ENCODE results near the gene PLXDC2. TPM values are rescaled to one million over a fixed set of nuclear protein-coding genes. Genes with fewer than 3 reads are reported as not detected.

PLXDC2 gene
- total and polyA plus RNA-seq, 10 of the 15 experiments (the other 5 are each of a cell fraction or from before 2014, with no cell fraction given) = 0.05 to 1.8 (median 0.14) TPM; not detected in 2

- ChIA-PET SMC1A (ENCODE audit: uncharacterized antibody, unreplicated experiment) (no interaction called here), CTCF (no interaction called here), POLR2A (no interaction called here), RAD21 (ENCODE audit: unreplicated experiment) (no interaction called here)
- in situ Hi-C loops (cut with MboI) (no loop called here), intact Hi-C loops (cut with micrococcal nuclease; ENCODE audit: unreplicated experiment) (no loop called here)
- no peaks in the 10 kb centered on the region for H3K36me3 ChIP-seq (ENCODE audit: control insufficient read depth in 2 of 2, insufficient read depth in 2 of 2, low read length in 1 of 2)
- H3K9me3 ChIP-seq (replicated peaks; ENCODE audit: control insufficient read depth, insufficient read depth, low read length) = no peaks in the 10 kb centered on the region
- ATAC-seq (no peak), FAIRE-seq (no peak), DNase-seq (ENCODE audit: low read depth, low spot score) (no peak)
- no peak overlapping the region for H3K4me3 ChIP-seq
- H3K27ac ChIP-seq (ENCODE audit: control insufficient read depth, insufficient read depth) = no peak overlapping the region
- no peak overlapping the region for H3K9ac ChIP-seq (ENCODE audit: control insufficient read depth, insufficient read depth, low read length)
- no peaks in the 10 kb centered on the region for H4K20me1 ChIP-seq (ENCODE audit: control insufficient read depth, insufficient read depth)
- TF ChIP-seq SMC3 (IDR thresholded peaks at IDR 0.05; ENCODE audit: borderline replicate concordance, low read length) (no peak), KLF5 (IDR thresholded peaks at IDR 0.05; ENCODE audit: partially characterized antibody) (no peak), RBBP5 (conservative IDR thresholded peaks at IDR 0.05) (no peak), PKNOX1 (IDR thresholded peaks at IDR 0.05) (no peak), USF1 (IDR thresholded peaks at IDR 0.05; ENCODE audit: borderline replicate concordance, extremely low read length, insufficient read depth, low read depth, low read length) (no peak), CREB1 (IDR thresholded peaks at IDR 0.05; ENCODE audit: low read depth) (no peak)
- H3K79me2 ChIP-seq (ENCODE audit: control insufficient read depth, insufficient read depth, low read length) = no peaks in the 10 kb centered on the region
- no peaks in the 10 kb centered on the region for H3K4me1 ChIP-seq (ENCODE audit: control insufficient read depth, insufficient read depth, low read length)
- H3K4me2 ChIP-seq (ENCODE audit: control insufficient read depth, insufficient read depth) = no peak overlapping the region
- 44% methylated on average over 2 of the region's 2 CpGs for whole genome bisulfite sequencing (ENCODE audit: insufficient coverage, insufficient replicate concordance, low lambda C conversion rate, missing lambda C conversion rate)
- no TSS peak for BruUV-seq (replicated peaks)
- H2AFZ ChIP-seq (ENCODE audit: control insufficient read depth, low read depth, low read length) = no peak overlapping the region
- no peaks in the 10 kb centered on the region for H3K27me3 ChIP-seq (replicated peaks in 1 of 2; ENCODE audit: control insufficient read depth in 2 of 2, insufficient read depth in 2 of 2, low read length in 1 of 2)
These were observed 218.5 kb downstream of the PLXDC2 start for GRCh38 chr10:20034732-20035131.

DNA sequence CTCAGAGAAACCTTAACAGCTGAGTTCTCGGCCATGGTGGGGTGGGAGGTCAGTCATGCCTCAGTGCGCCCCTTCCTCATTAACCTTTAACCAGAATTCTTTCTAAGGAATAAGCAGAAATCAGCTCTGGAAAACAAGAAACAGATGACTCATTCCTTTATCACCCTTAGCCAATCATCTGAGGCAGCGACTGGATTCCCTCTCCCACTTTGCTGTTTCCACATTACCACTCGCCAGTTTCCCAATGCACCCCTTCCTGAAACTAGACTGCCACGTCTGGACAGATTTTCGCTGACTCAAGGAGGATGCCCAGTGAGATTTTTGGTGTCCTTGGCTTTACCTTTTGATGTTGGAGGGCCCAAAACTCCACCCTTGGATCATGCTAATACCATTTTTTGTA lies 223.8 kb downstream of the PLXDC2 start:
- ChIA-PET SMC1A (ENCODE audit: uncharacterized antibody, unreplicated experiment) (interaction anchor here (0.9 kb wide), 1 partner anchor 82 kb away, joined by 3 read pairs; no protein-coding TSS in a partner anchor), POLR2A (no interaction called here)
- TF ChIP-seq MXI1 (IDR thresholded peaks at IDR 0.05; ENCODE audit: low read depth, low read length) = no peak
- no peak for TF ChIP-seq MLLT1 (IDR thresholded peaks at IDR 0.05)
- TF ChIP-seq NR2C2 (IDR thresholded peaks at IDR 0.05; ENCODE audit: borderline replicate concordance, control insufficient read depth, insufficient read length, low read depth) = no peak
- TF ChIP-seq RB1 (IDR thresholded peaks at IDR 0.05; ENCODE audit: borderline replicate concordance) = no peak
- TF ChIP-seq RAD51 (IDR thresholded peaks at IDR 0.05) = no peak
- TF ChIP-seq FOXM1 (IDR thresholded peaks at IDR 0.05; ENCODE audit: low read depth, low read length) = no peak
- TF ChIP-seq LARP7 (IDR thresholded peaks at IDR 0.05) = no peak
- no peak for TF ChIP-seq NRF1 (conservative IDR thresholded peaks at IDR 0.05; ENCODE audit: low read depth, low read length)
- TF ChIP-seq ZNF207 (IDR thresholded peaks at IDR 0.05; ENCODE audit: borderline replicate concordance) = no peak
- TF ChIP-seq HDGF (IDR thresholded peaks at IDR 0.05) = no peak

More for the DNA sequence above, 223.8 kb downstream of the PLXDC2 start:
- 12% methylated on average over 6 of the region's 6 CpGs for WGBS (ENCODE audit: insufficient coverage, insufficient replicate concordance, low lambda C conversion rate, missing lambda C conversion rate)
- DNase-seq (ENCODE audit: low read depth, low spot score) (no peak), FAIRE-seq (no peak), ATAC-seq (no peak)
- H3K27me3 ChIP-seq (replicated peaks in 1 of 2; ENCODE audit: control insufficient read depth in 2 of 2, insufficient read depth in 2 of 2, low read length in 1 of 2) = no peaks in the 10 kb centered on the region
- H3K9me3 ChIP-seq (replicated peaks; ENCODE audit: control insufficient read depth, insufficient read depth, low read length) = no peaks in the 10 kb centered on the region
- no peak overlapping the region for H3K27ac ChIP-seq (ENCODE audit: control insufficient read depth, insufficient read depth)
- no peak overlapping the region for H3K4me3 ChIP-seq
- H2AFZ ChIP-seq (ENCODE audit: control insufficient read depth, low read depth, low read length) = no peak overlapping the region
- H3K79me2 ChIP-seq (ENCODE audit: control insufficient read depth, insufficient read depth, low read length) = no peaks in the 10 kb centered on the region
- ChIA-PET RAD21 (ENCODE audit: unreplicated experiment) (no interaction called here), CTCF (interaction anchor here (1.3 kb wide), 1 partner anchor 8 kb away, joined by 3 read pairs; no protein-coding TSS in a partner anchor)
- intact Hi-C loops (cut with micrococcal nuclease; ENCODE audit: unreplicated experiment) = no loop called here
- BruUV-seq (replicated peaks) = no TSS peak
- H3K9ac ChIP-seq (ENCODE audit: control insufficient read depth, insufficient read depth, low read length) = no peak overlapping the region
- in situ Hi-C loops (cut with MboI) = no loop called here
- no peaks in the 10 kb centered on the region for H4K20me1 ChIP-seq (ENCODE audit: control insufficient read depth, insufficient read depth)
- H3K36me3 ChIP-seq (ENCODE audit: control insufficient read depth in 2 of 2, insufficient read depth in 2 of 2, low read length in 1 of 2) = no peaks in the 10 kb centered on the region
- H3K4me1 ChIP-seq (ENCODE audit: control insufficient read depth, insufficient read depth, low read length) = no peaks in the 10 kb centered on the region
- no peak overlapping the region for H3K4me2 ChIP-seq (ENCODE audit: control insufficient read depth, insufficient read depth)
